Measurements from ENCODE around the gene ASXL3.

ASXL3 gene

GRCh38 chr18:33577685-33578517 is at the start of gene ASXL3:
TSS of gene ASXL3 (plus strand) at chr18:33578219. CDS start at chr18:33578632, 413 bp downstream.
- H3K4me3 ChIP-seq (ENCODE audit: control insufficient read depth, low read depth, low read length) = peak within 1 kb of the TSS; percentile 55
- TF ChIP-seq CTCF (IDR thresholded peaks at IDR 0.05; ENCODE audit: control insufficient read depth, insufficient read depth, low read depth, low read length, missing control alignments) = no peak
- DNase-seq (ENCODE audit: low read depth) = no peak

GRCh38 chr18:33532978-33533377 is 45.0 kb upstream of the ASXL3 start:
- H3K4me3 ChIP-seq (ENCODE audit: control insufficient read depth, low read depth, low read length) = no peak overlapping the region
- no peak for DNase-seq (ENCODE audit: low read depth)
- no peak for TF ChIP-seq CTCF (IDR thresholded peaks at IDR 0.05; ENCODE audit: control insufficient read depth, insufficient read depth, low read depth, low read length, missing control alignments)

- H3K4me3 ChIP-seq (ENCODE audit: control insufficient read depth, low read depth, low read length) = no peak overlapping the region
- TF ChIP-seq CTCF (IDR thresholded peaks at IDR 0.05; ENCODE audit: control insufficient read depth, insufficient read depth, low read depth, low read length, missing control alignments) = no peak
- no peak for DNase-seq (ENCODE audit: low read depth)
These were observed 41.1 kb upstream of the ASXL3 start for GRCh38 chr18:33536904-33537303.

GRCh38 chr18:33538418-33539042 is 39.5 kb upstream of the ASXL3 start:
- no peak for TF ChIP-seq CTCF (IDR thresholded peaks at IDR 0.05; ENCODE audit: control insufficient read depth, insufficient read depth, low read depth, low read length, missing control alignments)
- H3K4me3 ChIP-seq (ENCODE audit: control insufficient read depth, low read depth, low read length) = no peak overlapping the region
- no peak for DNase-seq (ENCODE audit: low read depth)

- no peak for TF ChIP-seq CTCF (IDR thresholded peaks at IDR 0.05; ENCODE audit: control insufficient read depth, insufficient read depth, low read depth, low read length, missing control alignments)
- DNase-seq (ENCODE audit: low read depth) = no peak
- no peak overlapping the region for H3K4me3 ChIP-seq (ENCODE audit: control insufficient read depth, low read depth, low read length)
These were observed 37.6 kb upstream of the ASXL3 start for GRCh38 chr18:33540392-33540791.

- DNase-seq (ENCODE audit: low read depth) = no peak
- no peak for TF ChIP-seq CTCF (IDR thresholded peaks at IDR 0.05; ENCODE audit: control insufficient read depth, insufficient read depth, low read depth, low read length, missing control alignments)
- no peak overlapping the region for H3K4me3 ChIP-seq (ENCODE audit: control insufficient read depth, low read depth, low read length)
These were observed 36.7 kb upstream of the ASXL3 start for GRCh38 chr18:33541316-33541715.
